Measurements from ENCODE around the gene GID8. TPM values are rescaled to one million over a fixed set of nuclear protein-coding genes. Genes with fewer than 3 reads are reported as not detected.

GID8 gene
- total RNA-seq, 1 donor from 2014 or later: 48.7 TPM

GRCh38 chr20:62985444-62985778, 47.5 kb downstream of the GID8 start:
- Histone ChIP-seq H3K27me3 (peaks cover 4% of the 10 kb centered on the region), H3K36me3 (no peaks in the 10 kb centered on the region), H3K9ac (no peak overlapping the region), H3F3A (ENCODE audit: low read depth) (peaks cover 7% of the 10 kb centered on the region), H2AFZ (replicated peaks) (no peak overlapping the region), H4K20me1 (ENCODE audit: low read depth) (no peaks in the 10 kb centered on the region), H3K27ac (no peak overlapping the region), H3K4me1 (peaks cover 22% of the 10 kb centered on the region), H3K4me2 (no peak overlapping the region), H3K9me3 (ENCODE audit: low read depth) (no peaks in the 10 kb centered on the region), H3K4me3 (no peak overlapping the region), H3K79me2 (ENCODE audit: low read depth) (no peaks in the 10 kb centered on the region)
- Mint-ChIP-seq H3K27me3 (ENCODE audit: insufficient read depth, low read depth) (peaks cover 14% of the 10 kb centered on the region), H3K36me3 (no peaks in the 10 kb centered on the region), H3K4me3 (no peak overlapping the region), H3K27ac (peak overlapping the region; percentile 99), H3K4me1 (peaks cover 32% of the 10 kb centered on the region), H3K9me3 (no peaks in the 10 kb centered on the region)
- no peak for DNase-seq (ENCODE audit: low spot score)
- TF ChIP-seq EZH2 (IDR thresholded peaks at IDR 0.05) (no peak), EZH2phosphoT487 (IDR thresholded peaks at IDR 0.05) (no peak), CTCF (IDR thresholded peaks at IDR 0.05) (no peak)

GRCh38 chr20:62986257-62986800, 48.4 kb downstream of the GID8 start:
- Mint-ChIP-seq H3K27ac (no peak overlapping the region), H3K36me3 (no peaks in the 10 kb centered on the region), H3K9me3 (no peaks in the 10 kb centered on the region), H3K4me1 (peaks cover 27% of the 10 kb centered on the region), H3K4me3 (no peak overlapping the region), H3K27me3 (ENCODE audit: insufficient read depth, low read depth) (peaks cover 14% of the 10 kb centered on the region)
- Histone ChIP-seq H3K4me2 (no peak overlapping the region), H3K4me1 (peaks cover 17% of the 10 kb centered on the region), H3K9ac (no peak overlapping the region), H3K79me2 (ENCODE audit: low read depth) (no peaks in the 10 kb centered on the region), H3K9me3 (ENCODE audit: low read depth) (no peaks in the 10 kb centered on the region), H4K20me1 (ENCODE audit: low read depth) (no peaks in the 10 kb centered on the region), H3F3A (ENCODE audit: low read depth) (peaks cover 7% of the 10 kb centered on the region), H3K4me3 (no peak overlapping the region), H3K27me3 (peaks cover 4% of the 10 kb centered on the region), H3K36me3 (no peaks in the 10 kb centered on the region), H3K27ac (no peak overlapping the region), H2AFZ (replicated peaks) (no peak overlapping the region)
- TF ChIP-seq CTCF (IDR thresholded peaks at IDR 0.05): no peak
- TF ChIP-seq EZH2phosphoT487 (IDR thresholded peaks at IDR 0.05): no peak
- no peak for TF ChIP-seq EZH2 (IDR thresholded peaks at IDR 0.05)
- DNase-seq (ENCODE audit: low spot score): no peak

GRCh38 chr20:62987114-62987513, 49.2 kb downstream of the GID8 start:
- Mint-ChIP-seq H3K9me3 (no peaks in the 10 kb centered on the region), H3K27me3 (ENCODE audit: insufficient read depth, low read depth) (peaks cover 12% of the 10 kb centered on the region), H3K36me3 (no peaks in the 10 kb centered on the region), H3K27ac (no peak overlapping the region), H3K4me3 (no peak overlapping the region), H3K4me1 (peaks cover 25% of the 10 kb centered on the region)
- H3K4me3 ChIP-seq: no peak overlapping the region
- H3K36me3 ChIP-seq: no peaks in the 10 kb centered on the region
- H3K27me3 ChIP-seq: peaks cover 7% of the 10 kb centered on the region
- peaks cover 7% of the 10 kb centered on the region for H3F3A ChIP-seq (ENCODE audit: low read depth)
- H3K27ac ChIP-seq: no peak overlapping the region
- H3K4me2 ChIP-seq: no peak overlapping the region
- no peaks in the 10 kb centered on the region for H4K20me1 ChIP-seq (ENCODE audit: low read depth)
- no peak for DNase-seq (ENCODE audit: low spot score)
- no peak overlapping the region for H2AFZ ChIP-seq (replicated peaks)
- no peaks in the 10 kb centered on the region for H3K9me3 ChIP-seq (ENCODE audit: low read depth)
- no peak overlapping the region for H3K9ac ChIP-seq
- peaks cover 17% of the 10 kb centered on the region for H3K4me1 ChIP-seq
- no peaks in the 10 kb centered on the region for H3K79me2 ChIP-seq (ENCODE audit: low read depth)
- TF ChIP-seq CTCF (IDR thresholded peaks at IDR 0.05) (no peak), EZH2phosphoT487 (IDR thresholded peaks at IDR 0.05) (no peak), EZH2 (IDR thresholded peaks at IDR 0.05) (no peak)

All from neural progenitor cell (in vitro differentiated cells).